Astrocyte of the cerebellum (primary cell): Measurements from ENCODE around the gene TRIM25.

ENCODE experiments used
- DNase-seq: peaks from one replicate; pipeline ENCODE4 v3.0.0-alpha.2; 2011; ENCODE audit warnings: low read depth
- H3K4me3 ChIP-seq: 2 replicates; pipeline ENCODE4 v1.5.1; 2011; ENCODE audit warnings: mild to moderate bottlenecking, low read depth, low read length, moderate library complexity
- CTCF ChIP-seq: IDR thresholded peaks from 2 replicates; pipeline ENCODE4 v1.5.1; 2012; ENCODE audit warnings: low read length, low read depth, moderate library complexity, mild to moderate bottlenecking; ENCODE audit errors: missing control alignments
- in situ Hi-C: cut with HindIII; loops from 2 replicates; pipeline ENCODE4 v1.10.0; 2017; ENCODE audit warnings: low sequenced_read_pairs

TRIM25 gene

DNA sequence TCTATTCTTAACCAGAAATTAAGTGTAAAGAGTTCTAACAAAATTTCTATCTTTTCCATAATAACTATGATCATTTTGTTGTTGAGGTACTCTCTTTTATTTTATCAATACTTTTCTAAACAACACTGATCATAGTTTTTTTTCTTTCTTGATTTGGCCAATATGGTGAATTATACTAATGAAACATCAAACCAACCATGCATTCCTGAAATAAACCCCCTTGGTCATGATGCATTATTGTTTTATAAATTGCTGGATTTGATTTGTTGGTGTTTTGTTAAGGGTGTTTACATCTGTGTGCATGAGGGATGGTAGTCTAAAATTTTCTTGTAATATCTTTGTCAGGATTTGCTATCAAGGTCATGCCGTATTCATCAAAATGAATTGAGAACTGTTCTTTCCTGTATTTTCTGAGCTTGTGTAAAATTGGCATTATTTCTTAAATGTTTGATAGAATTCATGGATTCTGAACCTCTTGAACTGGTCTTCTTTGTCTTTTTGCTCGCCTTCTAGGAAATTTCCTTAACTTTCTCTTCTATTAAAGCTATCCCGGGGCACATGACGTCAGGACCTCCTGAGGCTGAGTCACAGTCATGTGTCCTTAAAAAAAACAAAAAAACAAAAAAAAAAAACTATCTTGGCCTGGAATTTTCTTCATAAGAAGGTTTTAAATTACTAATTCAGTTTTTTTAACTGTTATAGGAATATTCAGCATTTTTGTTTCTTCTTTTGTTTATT lies 3.9 kb upstream of the TRIM25 start:
- H3K4me3 ChIP-seq: no peak overlapping the region
- TF ChIP-seq CTCF: no peak
- in situ Hi-C loops: no loop called here
- DNase-seq: no peak

DNA sequence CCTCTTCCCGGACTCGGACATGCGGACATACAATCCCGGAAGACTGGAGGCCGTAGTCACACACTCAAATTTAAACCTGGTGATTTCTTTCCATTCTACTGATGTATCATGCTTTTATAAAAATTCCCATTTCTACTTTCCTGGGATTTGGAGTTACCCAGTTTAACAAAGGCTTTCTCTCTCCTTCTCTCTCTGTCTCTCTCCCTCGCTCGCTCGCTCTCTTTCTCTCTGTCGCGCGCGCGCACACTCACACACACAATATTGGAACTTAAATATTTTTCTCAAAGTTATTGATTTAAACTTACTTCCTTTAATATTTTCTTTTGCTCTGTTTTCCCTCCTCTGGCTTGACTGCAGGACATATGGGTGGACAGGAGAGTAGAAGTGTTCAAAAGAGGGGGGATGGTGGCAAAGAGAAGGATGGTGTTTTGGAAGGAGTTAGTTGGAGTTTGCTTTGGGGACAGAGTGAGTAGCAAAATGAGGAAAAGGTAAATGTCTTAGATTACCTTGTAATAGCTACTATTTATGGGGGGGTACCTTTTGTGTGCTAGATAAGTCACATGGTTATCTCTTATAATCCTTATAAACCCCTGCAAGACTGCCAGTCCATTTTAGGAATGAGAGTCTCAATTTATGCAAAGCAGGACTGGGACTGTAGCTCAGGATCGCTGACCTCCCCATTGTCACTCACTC lies 878 bp upstream of the TRIM25 start:
- in situ Hi-C loops: no loop called here
- DNase-seq: no peak
- TF ChIP-seq CTCF: no peak
- H3K4me3 ChIP-seq: peak overlapping the region; percentile 67

DNA sequence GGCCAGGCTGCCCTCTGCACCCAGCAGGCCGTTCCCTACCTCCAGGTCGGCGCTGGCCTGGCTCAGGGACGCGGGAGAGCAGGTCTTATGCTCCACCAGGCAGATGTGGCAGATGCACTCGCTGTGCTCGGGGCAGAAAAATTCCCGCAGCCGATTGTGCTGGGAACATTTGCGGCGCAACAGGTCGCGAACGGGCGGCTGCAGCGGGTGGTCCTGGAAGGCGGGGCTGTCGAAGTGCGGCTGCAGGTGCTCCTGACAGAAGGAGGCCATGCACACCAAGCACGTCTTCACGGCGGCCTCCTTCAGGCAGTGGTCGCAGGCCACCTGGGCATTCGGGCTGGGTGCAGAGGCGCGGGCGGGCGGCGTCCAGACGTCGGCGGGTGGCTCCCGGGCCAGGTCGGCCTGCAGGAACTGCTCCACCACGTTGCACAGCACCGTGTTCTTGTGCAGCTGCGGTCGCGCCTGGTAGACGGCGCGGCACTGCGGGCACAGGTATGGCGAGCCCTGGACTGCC lies 439 bp downstream of the TRIM25 start:
- H3K4me3 ChIP-seq: peak overlapping the region; percentile 67
- in situ Hi-C loops: no loop called here
- no peak for TF ChIP-seq CTCF
- DNase-seq: no peak

DNA sequence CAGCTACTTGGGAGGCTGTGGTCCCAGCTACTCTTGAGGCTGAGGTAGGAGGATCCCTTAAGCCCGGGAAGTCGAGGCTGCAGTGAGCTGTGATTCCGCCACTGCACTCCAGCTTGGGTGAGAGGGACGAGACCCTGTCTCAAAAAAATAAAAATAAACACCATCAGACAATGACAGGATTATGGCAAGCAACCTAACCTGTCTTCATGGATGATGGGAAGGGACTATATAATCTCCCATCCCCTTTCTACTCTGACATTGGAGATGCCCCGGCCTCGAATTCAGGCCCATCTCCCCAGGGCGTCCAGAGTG lies 893 bp downstream of the TRIM25 start:
- in situ Hi-C loops: no loop called here
- no peak for DNase-seq
- TF ChIP-seq CTCF: no peak
- H3K4me3 ChIP-seq: peak overlapping the region; percentile 67

DNA sequence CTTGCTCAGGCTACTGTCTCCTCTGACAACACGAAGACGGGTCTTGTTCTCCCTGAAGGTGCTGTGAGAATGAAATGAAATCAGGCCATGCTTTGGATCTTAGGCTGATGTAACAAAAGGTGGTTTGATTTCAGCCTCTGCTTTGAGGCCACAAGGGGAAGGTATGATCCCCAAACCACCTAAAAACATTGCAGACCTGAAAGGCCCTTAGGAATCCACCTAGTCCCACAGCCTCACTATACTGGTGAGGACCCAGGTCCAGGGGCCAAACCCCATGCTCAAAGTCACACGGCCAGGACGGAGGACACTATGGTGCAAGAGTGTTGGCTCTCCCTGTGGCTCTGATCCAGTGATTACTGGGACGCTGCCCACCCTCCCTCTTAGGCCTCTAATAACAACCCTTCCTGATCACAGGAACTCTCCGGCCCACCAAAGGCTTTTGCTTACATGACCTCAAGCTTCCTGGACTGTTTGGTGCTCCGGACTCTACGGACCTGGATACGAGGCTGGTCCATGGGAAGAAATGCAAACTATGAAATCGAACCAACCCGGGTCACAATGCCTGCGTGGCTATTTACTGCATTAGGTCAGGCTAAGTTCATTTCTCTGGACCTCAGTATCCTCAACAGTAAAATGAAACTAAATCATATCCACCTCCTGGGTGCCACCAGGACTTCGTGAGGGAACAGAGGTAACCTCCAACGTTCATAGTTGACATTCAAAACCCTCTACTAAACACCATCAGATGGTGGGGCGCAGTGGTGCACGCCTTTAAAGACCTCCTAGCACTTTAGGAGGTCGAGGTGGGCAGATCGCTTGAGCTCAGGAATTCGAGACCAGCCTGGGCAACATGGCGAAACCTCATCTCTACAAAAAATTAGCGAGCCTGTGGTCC lies 1.5 kb downstream of the TRIM25 start:
- in situ Hi-C loops: no loop called here
- no peak for DNase-seq
- no peak for TF ChIP-seq CTCF
- peak overlapping the region; percentile 67 for H3K4me3 ChIP-seq

GRCh38 chr17:56910509-56911235 lies 3.2 kb downstream of the TRIM25 start:
- H3K4me3 ChIP-seq: no peak overlapping the region
- no peak for DNase-seq
- in situ Hi-C loops: no loop called here
- TF ChIP-seq CTCF: no peak
